Gastrocnemius medialis (tissue), 4 donors: ENCODE measurements around the gene NAB2.

Experiments used
- CTCF ChIP-seq, 5 experiments: fragments of 450-650 bp in 3 of 5; fragments of 200-600 bp in 2 of 5; sonication (generic) in 2 of 5; IDR thresholded peaks in 4 of 5; conservative IDR thresholded peaks in 1 of 5; 1 replicate in 4 of 5; 2 replicates in 1 of 5; pipeline ENCODE4 v1.5.1; 2016 to 2019; ENCODE audit warnings: antibody characterized with exemption in 5 of 5, mild to moderate bottlenecking in 3 of 5, moderate library complexity in 3 of 5
- POLR2A ChIP-seq, 2 donors: fragments of 450-650 bp; IDR thresholded peaks; one replicate each; pipeline ENCODE4 v1.6.1; 2017; ENCODE audit warnings: antibody characterized with exemption in 2 of 2, mild to moderate bottlenecking in 2 of 2, moderate library complexity in 2 of 2

- TF ChIP-seq CTCF (IDR thresholded peaks at IDR 0.05 in 4 of 5, conservative IDR thresholded peaks at IDR 0.05 in 1 of 5) (no peak), POLR2A (IDR thresholded peaks at IDR 0.05) (no peak)
Measured at GRCh38 chr12:57106021-57106708, 17.3 kb downstream of the NAB2 start.
